Stimulated activated CD8-positive, alpha-beta memory T cell treated with anti-CD3 and anti-CD28 coated beads, Interleukin-4, amount 100 ng/mL, for 4 hours (primary cell): ENCODE results near the gene MGAT4A.
"Not testable (repeated sequence)": the region's sequence is repeated elsewhere in the genome, so short reads cannot be mapped to it uniquely, and the experiment has no call there.

Experiments used
- DNase-seq, 2 donors: peaks; one replicate each; pipeline ENCODE4 v3.0.0-alpha.2; 2020; ENCODE audit warnings: low read depth in 2 of 2, low spot score in 1 of 2

Gene MGAT4A

GRCh38 chr2:98659491-98659840 is 71.5 kb downstream of the MGAT4A start:
- not testable (repeated sequence) for DNase-seq

DNA sequence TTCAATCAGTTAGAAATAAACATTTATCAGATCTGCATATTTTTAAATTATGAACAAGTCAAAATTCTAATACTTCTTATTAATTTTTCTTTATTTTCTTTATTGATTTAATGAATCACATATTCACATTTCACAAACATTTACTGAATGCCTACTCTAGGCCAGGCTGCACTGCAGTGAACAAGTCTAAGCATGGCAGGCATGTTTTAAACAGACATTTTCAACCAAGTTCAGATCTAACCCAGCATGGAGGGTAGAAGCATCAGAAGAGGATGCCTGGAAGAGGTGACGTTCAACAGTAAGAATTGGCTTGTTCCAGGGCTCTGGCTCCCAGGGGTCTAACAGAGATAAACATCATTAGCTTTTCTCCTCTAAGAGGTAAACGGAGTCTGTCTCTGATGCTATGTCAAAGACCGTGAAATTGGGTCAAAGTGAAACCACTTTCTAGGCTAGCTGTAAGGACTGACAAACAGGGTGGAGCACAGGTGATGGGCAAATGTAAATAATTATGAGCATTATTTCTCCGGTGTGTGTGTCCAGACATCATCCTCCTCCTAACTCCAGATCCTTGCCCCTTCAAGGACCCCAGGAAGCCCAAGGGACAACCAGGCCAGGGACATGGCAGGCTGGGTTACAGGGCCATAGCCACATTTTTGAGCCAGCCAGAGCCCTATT is 72.0 kb downstream of the MGAT4A start:
- DNase-seq = no peak

GRCh38 chr2:98656800-98657199 is 74.1 kb downstream of the MGAT4A start:
- DNase-seq = no peak

GRCh38 chr2:98654699-98655495 is 76.0 kb downstream of the MGAT4A start:
- no peak for DNase-seq

GRCh38 chr2:98650998-98651397 is 79.9 kb downstream of the MGAT4A start:
- no peak for DNase-seq

- no peak for DNase-seq
Measured at GRCh38 chr2:98649992-98650375, 80.9 kb downstream of the MGAT4A start.

DNA sequence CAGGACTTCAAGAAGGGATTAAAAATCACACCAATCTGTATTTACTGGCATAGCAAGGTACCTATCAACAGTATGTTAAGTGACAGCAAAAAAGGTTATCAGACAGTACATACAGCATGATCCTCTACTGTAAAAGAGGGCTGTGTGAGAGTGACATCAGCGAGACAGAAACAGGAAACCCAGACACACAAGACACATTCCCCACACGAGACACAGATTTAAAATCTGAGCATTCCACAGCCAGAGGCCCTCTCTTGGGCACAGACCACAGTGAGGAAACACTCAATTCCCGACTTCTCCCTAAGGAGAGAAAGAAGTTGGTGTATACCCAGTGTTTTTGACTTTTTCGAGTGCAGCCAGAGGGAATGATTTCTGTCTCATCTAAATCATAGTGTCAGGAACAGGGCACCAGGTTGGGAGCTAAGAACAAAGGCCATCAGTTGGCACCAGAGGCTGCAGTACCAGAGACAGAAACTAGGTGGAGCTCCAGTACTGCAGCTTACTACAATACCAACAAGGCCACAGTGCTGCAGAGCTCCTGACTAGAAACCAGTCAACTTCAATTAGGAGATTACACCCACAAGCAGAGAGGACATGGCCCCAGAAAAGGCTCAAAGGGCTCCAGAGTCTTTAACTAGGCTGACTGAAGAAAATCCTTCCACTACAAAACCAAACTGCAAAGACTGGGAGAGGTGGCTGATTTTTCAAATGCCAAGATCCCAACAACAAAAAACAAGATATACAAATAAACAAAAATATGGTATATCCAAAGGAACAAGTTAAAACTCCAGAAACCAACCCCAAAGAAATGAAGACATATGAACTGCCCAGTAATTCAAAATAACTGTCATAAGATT is 81.6 kb downstream of the MGAT4A start:
- peak; percentile 57 to 82 for DNase-seq

GRCh38 chr2:98648451-98648850 is 82.5 kb downstream of the MGAT4A start:
- no peak for DNase-seq

DNA sequence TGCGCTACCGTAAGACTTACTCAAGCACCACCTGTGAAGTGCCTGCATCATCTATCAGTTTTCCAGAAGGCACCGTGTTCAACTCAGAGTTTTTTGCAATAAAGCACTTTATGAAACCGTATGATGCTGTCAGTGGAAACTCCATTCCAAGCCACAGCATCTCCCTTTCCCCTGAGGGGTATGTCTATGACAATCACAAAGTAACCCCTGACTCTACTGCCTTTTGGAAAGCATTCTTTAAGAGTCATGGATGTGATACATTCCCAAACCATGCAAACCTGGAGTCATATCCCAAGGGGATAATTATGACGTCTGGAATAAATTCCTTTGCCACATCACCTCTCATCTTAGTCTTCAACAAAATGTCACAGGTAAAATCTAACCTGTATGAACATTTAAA is 83.3 kb downstream of the MGAT4A start:
- no peak for DNase-seq

- DNase-seq = no peak
Measured at GRCh38 chr2:98643496-98644100, 87.3 kb downstream of the MGAT4A start.

DNA sequence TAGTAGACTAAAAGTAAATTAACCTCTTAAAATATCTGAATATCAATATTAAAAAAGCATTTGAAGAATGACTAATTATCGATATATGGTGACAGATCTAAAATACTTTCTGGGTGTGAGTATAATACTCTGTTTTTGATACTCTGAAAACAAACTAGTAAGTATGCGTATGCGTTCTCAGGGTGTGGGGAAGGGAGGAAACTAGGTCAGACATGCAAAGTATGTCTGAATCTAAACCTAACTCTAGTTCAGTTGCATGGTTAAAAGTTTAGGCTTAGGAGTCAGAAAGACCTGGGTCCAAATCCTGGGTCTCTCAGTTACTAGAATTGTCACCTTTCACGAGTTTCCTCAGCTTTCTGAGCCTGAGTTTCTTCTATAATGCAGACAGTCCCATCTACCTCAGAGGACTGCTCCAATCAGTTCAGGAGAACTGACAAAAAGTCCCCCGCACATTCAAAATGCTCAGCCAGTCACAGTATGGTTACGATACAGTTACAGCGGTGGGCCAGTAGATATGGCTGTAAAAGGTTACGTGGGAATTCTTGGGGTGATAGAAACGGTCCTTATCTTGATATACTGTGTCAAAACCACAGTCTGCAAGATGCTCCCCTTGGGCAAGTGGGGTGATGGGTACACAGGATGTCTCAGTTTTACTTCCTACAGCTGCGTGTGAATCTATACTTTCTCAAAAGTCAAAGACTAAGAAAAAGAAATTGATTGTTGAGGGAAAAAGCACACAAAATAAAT is 93.4 kb downstream of the MGAT4A start:
- DNase-seq = no peak

DNA sequence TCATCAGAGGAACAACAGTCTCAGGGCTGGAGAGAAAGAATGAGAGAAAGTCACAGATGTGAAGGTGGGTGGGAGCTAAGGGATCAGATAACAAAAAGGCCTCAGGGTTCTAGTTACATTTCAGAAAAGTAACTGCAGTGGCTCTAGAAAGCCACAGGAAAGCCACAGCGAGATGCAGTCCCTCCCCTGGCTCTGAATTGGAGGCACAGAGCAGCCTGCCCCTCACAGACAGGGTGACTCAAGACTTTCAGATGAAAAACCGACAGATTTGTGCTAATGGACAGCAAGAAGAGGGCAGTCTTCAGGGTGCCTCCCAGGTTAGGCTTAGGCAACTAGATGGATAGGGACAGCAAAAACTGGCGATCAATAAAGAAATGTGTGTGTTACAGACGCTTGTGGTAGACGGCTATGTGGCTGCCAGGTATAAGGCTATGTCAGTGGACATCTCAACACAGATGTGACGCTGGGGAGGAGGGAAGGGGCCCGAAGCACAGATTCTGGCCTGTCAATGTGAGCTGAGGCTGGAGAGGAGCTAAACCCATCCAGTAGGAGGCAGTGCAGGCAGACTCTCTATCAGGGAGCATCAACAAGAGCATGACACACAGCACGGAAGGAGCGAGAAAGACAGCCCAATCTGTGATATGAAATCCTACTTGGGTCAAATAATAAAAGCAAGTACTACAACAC is 96.4 kb downstream of the MGAT4A start:
- DNase-seq = no peak

DNA sequence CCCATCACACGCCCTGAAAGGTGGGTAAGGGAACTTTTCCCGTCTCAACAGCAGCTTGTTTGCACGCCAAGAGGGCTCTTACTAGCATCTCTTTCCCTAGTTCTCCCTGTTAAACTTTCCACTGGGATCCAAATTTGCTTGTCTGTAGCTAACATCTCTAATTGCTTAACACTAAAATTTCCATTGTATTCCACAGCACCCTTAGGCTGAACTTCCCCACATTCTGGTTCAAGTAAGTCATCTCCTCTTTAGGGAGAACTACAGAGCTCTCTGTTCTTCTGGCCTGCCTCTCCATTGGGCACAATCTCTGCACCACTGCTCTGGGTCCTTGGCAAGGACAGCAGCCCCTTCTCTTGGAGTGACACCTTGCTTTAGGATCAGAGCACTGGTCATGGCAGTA is 98.6 kb downstream of the MGAT4A start:
- no peak for DNase-seq

- DNase-seq = no peak
Measured at GRCh38 chr2:98623657-98624056, 107.3 kb downstream of the MGAT4A start.

- no peak for DNase-seq
Measured at GRCh38 chr2:98617149-98617548, 113.8 kb downstream of the MGAT4A start.

DNA sequence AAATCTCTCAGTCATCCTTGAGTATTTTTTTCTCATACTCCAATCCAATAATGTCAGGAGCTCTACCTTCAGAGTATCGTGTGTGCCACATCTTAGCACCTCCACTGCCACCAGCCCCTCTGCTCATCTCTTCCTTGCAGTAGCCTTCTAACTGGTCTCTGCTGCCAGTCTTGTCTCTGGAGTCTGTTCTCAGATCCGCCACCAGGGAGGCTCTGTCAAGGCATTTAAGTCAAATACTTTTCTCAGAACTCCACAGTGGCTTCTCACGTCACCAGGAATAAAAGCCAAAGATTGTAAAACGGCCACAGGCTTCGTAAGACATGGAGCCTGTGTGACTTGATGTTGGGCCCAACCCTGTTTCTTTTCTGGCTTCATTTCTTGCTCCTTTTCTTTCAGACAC is 115.5 kb downstream of the MGAT4A start:
- DNase-seq = no peak

GRCh38 chr2:98614024-98614739 is 116.8 kb downstream of the MGAT4A start:
- DNase-seq = no peak

DNA sequence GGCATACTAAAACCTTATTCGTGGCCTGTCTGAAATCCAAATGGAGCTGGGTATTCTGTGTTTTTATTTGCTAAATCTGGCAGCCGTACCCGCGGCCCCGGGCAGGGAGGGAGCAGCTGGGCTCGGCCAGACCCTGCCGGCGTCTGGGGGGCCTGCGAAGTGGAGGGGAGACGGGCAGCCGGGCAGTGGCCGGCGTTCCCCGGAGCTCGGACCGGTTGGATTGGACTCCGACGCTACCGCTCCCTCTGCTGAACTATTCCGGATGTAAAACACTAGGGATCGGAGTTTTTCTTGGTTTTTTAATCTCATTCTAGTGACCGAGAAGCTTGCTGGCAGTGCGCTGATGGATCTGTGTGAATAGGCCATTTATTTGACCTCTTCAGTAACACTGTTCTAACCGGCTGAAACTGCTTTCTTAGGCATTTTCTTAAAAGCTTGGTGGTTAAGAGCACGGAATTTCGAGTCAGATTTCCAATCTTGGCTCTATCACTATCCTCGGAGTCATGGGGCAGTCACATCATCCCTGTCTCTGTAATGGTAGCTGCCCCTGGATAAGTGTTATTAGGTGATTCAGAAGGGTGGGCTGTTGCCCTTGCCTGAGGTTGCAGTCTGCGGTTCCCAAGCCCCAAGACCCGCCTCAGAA is 121.8 kb downstream of the MGAT4A start:
- DNase-seq = no peak
